Jurkat, Clone E6-1 (cell line): ENCODE results near the gene EPSTI1.
"Not testable (repeated sequence)": the region's sequence is repeated elsewhere in the genome, so short reads cannot be mapped to it uniquely, and the experiment has no call there.

ENCODE experiments used
- DNase-seq: peaks from one replicate; pipeline ENCODE4 v3.0.0-alpha.2; 2011; ENCODE audit warnings: low read depth, low spot score
- H3K4me3 ChIP-seq: 2 replicates; pipeline ENCODE4 v1.5.1; 2011; ENCODE audit warnings: mild to moderate bottlenecking, low read length, control low read depth, moderate library complexity

Gene EPSTI1

GRCh38 chr13:43008596-43008995 is 16.6 kb upstream of the EPSTI1 start:
- no peak overlapping the region for H3K4me3 ChIP-seq
- DNase-seq, result no peak

- H3K4me3 ChIP-seq, result no peak overlapping the region
- DNase-seq, result no peak
These were observed 15.0 kb upstream of the EPSTI1 start for GRCh38 chr13:43006893-43007631.

DNA sequence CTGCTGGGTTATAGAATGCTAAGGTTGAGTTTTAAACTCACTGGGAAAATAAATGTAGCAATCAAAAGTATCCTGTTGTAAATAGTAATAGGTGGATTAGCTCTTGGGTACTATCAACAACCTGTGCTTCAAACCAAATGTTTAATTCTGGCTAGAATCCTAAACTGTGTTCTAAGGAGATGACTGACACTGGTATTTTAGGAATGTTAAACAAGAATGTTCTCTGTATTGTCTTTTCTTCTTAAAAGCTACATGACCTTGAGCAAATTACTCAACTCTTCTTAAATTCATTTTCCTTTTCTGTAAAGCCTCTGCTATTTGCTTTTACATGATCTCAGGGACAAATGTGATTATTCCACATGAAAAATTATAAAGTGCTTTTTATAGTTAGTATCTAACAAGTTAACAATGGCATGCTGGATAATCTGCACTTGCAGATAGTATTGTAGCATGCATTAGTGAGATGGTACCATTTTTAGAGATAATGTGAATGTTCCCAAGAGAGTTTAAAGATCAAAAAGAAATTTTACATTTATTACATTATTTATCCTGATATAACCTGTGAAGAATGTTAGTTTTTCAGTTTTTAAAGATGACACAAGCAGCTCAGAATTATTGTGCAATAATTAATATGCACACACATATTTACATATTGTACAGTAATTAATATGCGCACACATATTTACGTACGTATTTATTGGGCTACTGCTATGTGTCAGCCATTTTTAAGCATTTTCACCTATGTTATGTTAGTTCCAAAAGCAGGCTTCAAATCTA is 13.6 kb upstream of the EPSTI1 start:
- no peak overlapping the region for H3K4me3 ChIP-seq
- no peak for DNase-seq

- H3K4me3 ChIP-seq, result no peak overlapping the region
- no peak for DNase-seq
These were observed 11.7 kb upstream of the EPSTI1 start for GRCh38 chr13:43003729-43004128.

DNA sequence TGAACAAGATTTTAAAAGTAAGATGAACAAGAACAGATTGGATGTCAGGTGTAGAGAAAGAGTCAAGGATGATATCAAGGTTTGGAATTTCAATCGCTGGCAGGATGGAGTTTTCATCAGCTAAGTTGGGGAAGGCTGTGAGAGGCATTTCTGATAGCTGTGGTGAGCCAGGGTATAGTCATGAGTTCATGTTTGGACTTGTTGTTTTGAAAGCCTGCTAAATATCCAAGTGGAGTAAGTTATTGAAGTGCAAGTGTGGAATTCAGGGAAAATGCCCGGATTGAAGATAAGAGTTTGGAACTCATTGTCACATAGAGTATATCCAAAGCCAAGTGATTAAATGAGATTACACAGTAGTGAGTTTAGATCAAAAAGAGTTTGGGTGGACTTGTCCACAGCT is 11.0 kb upstream of the EPSTI1 start:
- no peak overlapping the region for H3K4me3 ChIP-seq
- no peak for DNase-seq

- no peak for DNase-seq
- H3K4me3 ChIP-seq, result no peak overlapping the region
These were observed 10.0 kb upstream of the EPSTI1 start for GRCh38 chr13:43002021-43002420.

DNA sequence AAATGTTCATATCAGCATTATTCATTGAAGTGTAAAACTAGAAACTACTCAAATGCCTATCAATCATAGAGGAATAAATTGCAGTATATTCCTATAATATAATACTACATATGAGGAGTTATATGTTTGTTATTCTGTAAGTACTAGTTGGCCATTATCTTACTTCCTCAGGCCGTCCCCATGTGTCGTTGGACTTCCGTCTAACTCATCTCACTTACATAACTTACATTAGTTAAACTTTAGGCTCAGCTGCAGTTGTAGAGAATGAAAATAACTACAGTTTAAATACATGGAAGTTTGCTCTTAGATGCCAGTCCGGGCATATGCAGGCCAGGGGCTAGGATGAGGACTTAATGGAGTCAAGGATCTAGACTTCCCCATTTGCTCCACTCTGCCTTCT is 8.6 kb upstream of the EPSTI1 start:
- DNase-seq, result no peak
- no peak overlapping the region for H3K4me3 ChIP-seq

- DNase-seq, result no peak
- no peak overlapping the region for H3K4me3 ChIP-seq
These were observed 7.5 kb upstream of the EPSTI1 start for GRCh38 chr13:42999491-42999890.

GRCh38 chr13:42997381-42997780 is 5.3 kb upstream of the EPSTI1 start:
- no peak for DNase-seq
- H3K4me3 ChIP-seq, result no peak overlapping the region

DNA sequence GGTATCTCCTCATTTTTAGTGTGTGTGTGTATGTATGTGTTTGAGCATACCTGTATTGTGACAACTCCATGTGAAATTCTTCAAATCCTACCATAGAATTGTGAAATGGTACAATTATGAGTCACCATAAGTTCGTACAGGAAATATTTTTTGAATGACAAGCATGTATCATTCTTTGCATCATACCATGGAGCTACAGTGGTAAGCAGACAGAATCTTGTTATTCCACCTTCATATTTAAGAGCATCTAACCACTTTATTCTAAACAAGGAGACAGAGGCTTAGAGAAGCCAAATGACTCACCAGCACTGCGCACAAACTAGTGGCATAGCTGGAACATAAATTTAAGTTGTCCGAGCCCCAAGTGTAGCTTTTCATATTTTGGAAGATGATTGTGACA is 4.5 kb upstream of the EPSTI1 start:
- no peak overlapping the region for H3K4me3 ChIP-seq
- no peak for DNase-seq

DNA sequence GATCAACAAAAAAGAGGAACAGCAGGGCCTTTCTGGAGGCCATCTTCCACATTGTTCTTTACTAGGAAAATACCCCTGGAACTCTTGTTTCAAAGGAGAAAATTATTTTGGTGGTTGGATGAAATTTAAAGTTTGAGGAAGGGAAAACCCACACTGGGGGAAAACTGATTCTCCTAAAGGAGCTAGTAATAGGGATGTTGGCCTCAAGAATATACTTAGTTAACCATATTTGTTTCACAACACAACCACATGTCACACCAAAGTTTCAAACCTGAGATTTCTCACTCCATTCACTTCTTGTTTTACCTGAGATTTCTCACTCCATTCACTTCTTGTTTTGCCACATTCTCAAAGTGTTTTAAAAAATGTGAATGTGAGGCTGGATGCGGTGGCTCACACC is 2.8 kb upstream of the EPSTI1 start:
- H3K4me3 ChIP-seq, result no peak overlapping the region
- no peak for DNase-seq

GRCh38 chr13:42992764-42993122 is 702 bp upstream of the EPSTI1 start:
- H3K4me3 ChIP-seq, result peak overlapping the region; percentile 58
- no peak for DNase-seq

- H3K4me3 ChIP-seq, result peak overlapping the region; percentile 58
- not testable (repeated sequence) for DNase-seq
These were observed 676 bp downstream of the EPSTI1 start for GRCh38 chr13:42991233-42991897.

- no peak overlapping the region for H3K4me3 ChIP-seq
These were observed 1.5 kb downstream of the EPSTI1 start for GRCh38 chr13:42990291-42991232.

GRCh38 chr13:42986176-42986574 is 5.9 kb downstream of the EPSTI1 start:
- DNase-seq, result no peak
- H3K4me3 ChIP-seq, result no peak overlapping the region

More at GRCh38 chr13:42990291-42991232, 1.5 kb downstream of the EPSTI1 start:
- DNase-seq, result no peak

DNA sequence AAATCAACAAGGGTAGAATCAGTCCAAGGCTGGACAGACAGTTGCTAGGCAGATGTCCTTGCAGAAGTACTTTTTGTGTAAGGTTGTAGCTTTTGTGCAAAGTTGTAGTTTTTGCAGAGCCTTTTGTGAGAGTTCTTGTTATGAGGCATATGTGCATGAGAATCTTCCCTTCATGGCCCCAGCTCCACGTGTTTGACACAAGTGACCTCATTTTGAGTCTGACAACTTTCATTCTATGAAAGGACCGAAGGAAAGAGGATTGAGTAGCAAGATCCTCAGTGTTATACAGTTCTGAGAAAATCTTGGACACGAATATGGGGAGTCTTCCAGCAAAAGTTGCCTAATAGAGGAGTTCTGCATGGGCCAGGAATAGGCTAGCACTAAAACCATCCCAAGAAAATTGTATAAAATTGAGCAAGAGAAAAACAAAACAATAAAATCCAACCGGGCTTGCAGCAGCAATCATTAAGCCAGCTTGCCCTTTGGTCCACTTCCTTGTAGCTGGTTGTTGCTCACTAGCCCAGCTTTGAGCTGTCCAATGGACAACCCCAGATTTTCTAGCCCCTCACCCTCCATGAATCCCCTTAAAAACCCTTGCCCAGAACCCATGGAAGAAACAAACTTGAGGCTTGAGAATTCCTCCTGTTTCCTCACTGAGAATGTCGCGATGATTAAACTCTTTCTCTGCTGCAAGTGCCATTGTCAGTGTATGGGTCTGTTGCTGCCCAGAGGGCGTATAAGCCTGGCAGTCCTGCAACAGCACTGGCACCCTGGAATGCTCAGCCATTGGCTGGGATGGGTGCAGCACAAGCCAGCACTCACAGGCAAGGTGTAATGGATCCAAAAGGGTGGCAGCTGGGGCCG is 6.5 kb downstream of the EPSTI1 start:
- H3K4me3 ChIP-seq, result no peak overlapping the region
- no peak for DNase-seq

- DNase-seq, result no peak
- no peak overlapping the region for H3K4me3 ChIP-seq
These were observed 7.3 kb downstream of the EPSTI1 start for GRCh38 chr13:42984691-42985090.

DNA sequence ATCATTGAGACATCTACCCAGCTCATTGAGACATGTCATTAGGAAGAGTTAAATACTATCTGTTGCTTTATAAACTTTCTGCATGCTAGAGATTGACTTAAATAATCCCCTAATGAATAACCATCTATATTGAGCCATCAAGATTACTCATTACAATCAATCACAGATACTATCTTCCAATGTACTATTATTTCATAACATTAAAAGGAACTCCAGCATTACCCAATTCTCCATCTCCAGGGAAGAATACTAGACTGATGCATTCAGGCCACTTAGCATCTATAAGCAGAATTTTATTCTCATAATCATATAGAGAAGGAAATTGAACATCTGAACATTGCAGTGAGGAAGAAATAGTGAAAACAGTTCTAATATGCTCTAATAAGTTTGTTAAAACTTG is 8.0 kb downstream of the EPSTI1 start:
- no peak overlapping the region for H3K4me3 ChIP-seq
- no peak for DNase-seq
